ENCODE results near the gene INHBB.

Gene INHBB

DNA sequence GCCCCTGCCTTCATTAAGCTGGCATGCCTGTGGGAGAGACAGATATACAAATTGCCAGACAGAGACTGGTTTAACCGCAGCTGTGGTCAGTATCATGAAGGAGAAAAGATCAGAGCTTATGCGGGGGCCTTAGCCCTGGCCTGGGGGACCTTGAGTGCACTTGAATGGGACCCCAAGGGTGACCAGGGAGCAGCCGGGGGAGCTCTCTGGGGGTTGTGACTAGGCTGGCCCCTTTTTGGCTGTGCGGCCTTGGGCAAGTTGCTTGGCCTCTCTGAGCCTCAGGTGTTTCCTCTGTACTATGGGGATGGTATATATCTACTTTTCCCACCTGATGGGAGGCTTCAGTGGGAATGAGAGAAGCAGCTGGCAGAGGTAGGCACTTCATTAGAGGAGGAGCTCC is 35.7 kb downstream of the INHBB start:
- POLR2A ChIA-PET: no interaction called here
- DNase-seq (ENCODE audit: extremely low spot score): no peak
- CTCF ChIA-PET: no interaction called here

DNA sequence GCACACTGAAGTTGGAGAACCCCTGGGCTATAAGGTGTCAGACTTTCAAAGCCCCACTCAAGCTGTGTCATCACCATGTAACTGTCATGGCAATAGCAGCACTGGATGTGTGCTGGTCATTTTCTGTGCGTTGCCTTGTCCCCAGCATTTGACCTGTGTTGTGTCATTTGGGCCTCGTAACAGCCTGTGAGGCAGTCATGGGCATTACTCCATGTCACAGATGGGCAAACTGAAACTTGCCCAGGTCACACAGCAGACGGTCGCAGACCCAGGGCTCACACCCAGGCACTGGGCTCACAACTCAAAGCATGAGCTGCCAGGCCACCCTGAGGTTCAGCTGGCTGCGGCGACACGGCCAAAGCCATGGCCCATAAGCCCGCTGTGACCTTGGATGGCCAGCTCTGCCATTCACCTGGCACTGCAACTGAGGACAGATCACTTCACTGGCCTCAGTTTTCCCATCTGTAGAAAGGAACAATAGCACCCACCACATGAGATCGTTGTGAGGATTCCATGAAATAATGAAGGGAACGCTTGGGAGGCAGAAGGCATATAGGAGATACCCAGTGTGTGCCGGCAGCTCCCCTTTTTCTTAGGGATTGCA is 36.7 kb downstream of the INHBB start:
- no peak for TF ChIP-seq TARDBP (IDR thresholded peaks at IDR 0.05)
- DNase-seq (ENCODE audit: extremely low spot score): no peak
- ChIA-PET CTCF (no interaction called here), POLR2A (no interaction called here)

More for the DNA sequence above, 35.7 kb downstream of the INHBB start:
- no peak for TF ChIP-seq FOXA1 (IDR thresholded peaks at IDR 0.05)
- TF ChIP-seq SUZ12 (IDR thresholded peaks at IDR 0.05): no peak
- TF ChIP-seq TARDBP (IDR thresholded peaks at IDR 0.05): no peak
- TF ChIP-seq CTBP1 (IDR thresholded peaks at IDR 0.05; ENCODE audit: borderline replicate concordance): no peak
- TF ChIP-seq, protein P1, sequence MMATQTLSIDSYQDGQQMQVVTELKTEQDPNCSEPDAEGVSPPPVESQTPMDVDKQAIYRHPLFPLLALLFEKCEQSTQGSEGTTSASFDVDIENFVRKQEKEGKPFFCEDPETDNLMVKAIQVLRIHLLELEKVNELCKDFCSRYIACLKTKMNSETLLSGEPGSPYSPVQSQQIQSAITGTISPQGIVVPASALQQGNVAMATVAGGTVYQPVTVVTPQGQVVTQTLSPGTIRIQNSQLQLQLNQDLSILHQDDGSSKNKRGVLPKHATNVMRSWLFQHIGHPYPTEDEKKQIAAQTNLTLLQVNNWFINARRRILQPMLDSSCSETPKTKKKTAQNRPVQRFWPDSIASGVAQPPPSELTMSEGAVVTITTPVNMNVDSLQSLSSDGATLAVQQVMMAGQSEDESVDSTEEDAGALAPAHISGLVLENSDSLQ (IDR thresholded peaks at IDR 0.05): no peak
- TF ChIP-seq ELF4 (IDR thresholded peaks at IDR 0.05): no peak
- TF ChIP-seq ARNT (IDR thresholded peaks at IDR 0.05): no peak
- TF ChIP-seq FOXK2 (IDR thresholded peaks at IDR 0.05): no peak
- TF ChIP-seq BHLHE40 (IDR thresholded peaks at IDR 0.05; ENCODE audit: borderline replicate concordance): no peak
- no peak for TF ChIP-seq SP1 (IDR thresholded peaks at IDR 0.05)
- TF ChIP-seq L3MBTL2 (conservative IDR thresholded peaks at IDR 0.05): no peak
- TF ChIP-seq LEF1 (IDR thresholded peaks at IDR 0.05; ENCODE audit: borderline replicate concordance): no peak
- no peak for TF ChIP-seq ZNF384 (IDR thresholded peaks at IDR 0.05)
- TF ChIP-seq NFRKB (IDR thresholded peaks at IDR 0.05): no peak
- no peak for TF ChIP-seq HDGF (IDR thresholded peaks at IDR 0.05; ENCODE audit: borderline replicate concordance)

- no peak for TF ChIP-seq CTBP1 (IDR thresholded peaks at IDR 0.05; ENCODE audit: borderline replicate concordance)
- TF ChIP-seq SP1 (IDR thresholded peaks at IDR 0.05): no peak
- TF ChIP-seq L3MBTL2 (conservative IDR thresholded peaks at IDR 0.05): no peak
- no peak for TF ChIP-seq BHLHE40 (IDR thresholded peaks at IDR 0.05; ENCODE audit: borderline replicate concordance)
- TF ChIP-seq FOXA1 (IDR thresholded peaks at IDR 0.05): no peak
- no peak for TF ChIP-seq TARDBP (IDR thresholded peaks at IDR 0.05)
- no peak for TF ChIP-seq SUZ12 (IDR thresholded peaks at IDR 0.05)
- TF ChIP-seq, protein P1 (IDR thresholded peaks at IDR 0.05): no peak
- TF ChIP-seq LEF1 (IDR thresholded peaks at IDR 0.05; ENCODE audit: borderline replicate concordance): no peak
- TF ChIP-seq FOXM1 (IDR thresholded peaks at IDR 0.05; ENCODE audit: borderline replicate concordance): no peak
- TF ChIP-seq ELF4 (IDR thresholded peaks at IDR 0.05): no peak
- no peak for TF ChIP-seq HDGF (IDR thresholded peaks at IDR 0.05; ENCODE audit: borderline replicate concordance)
- no peak for TF ChIP-seq NFRKB (IDR thresholded peaks at IDR 0.05)
- TF ChIP-seq ZNF384 (IDR thresholded peaks at IDR 0.05): no peak
- TF ChIP-seq ARNT (IDR thresholded peaks at IDR 0.05): no peak
- CTCF ChIA-PET: no interaction called here
- POLR2A ChIA-PET: no interaction called here
- DNase-seq (ENCODE audit: extremely low spot score): no peak
These were observed 37.3 kb downstream of the INHBB start for GRCh38 chr2:120383191-120383590.

DNA sequence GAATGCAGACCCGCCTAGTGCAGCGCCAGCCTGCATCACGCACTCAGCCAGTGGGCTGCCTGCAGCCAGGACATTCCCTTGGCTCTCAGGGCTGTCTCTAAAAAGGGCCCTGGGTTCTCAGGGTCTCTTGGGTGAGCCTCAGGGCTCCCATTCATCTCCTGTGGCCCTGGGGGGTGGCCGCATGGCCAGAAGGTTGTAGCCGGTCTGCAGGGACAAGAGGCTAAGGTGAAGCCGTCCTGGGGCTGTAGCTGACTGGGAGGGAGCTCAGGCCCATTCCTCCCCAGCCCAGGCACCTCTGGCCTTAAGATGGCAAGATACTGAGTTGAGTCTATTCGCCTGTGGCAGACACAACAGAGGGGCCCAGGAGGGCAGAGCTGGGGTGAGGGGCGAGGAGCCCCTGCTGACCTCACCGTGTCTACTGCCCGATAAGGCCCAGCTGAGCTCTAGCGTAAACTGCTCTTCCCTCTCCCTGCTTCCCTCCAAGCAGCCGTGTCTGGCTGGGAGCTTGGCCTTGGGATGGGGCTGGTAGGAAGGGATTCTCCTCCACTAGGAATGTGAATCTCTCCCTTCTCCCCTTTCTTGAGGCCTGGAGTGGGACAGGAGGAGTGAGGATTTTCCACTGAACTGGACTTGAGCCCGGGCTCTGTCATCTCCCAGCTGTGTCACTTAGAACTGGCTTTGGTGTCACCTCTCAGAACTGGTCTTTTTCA is 37.9 kb downstream of the INHBB start:
- POLR2A ChIA-PET: no interaction called here
- CTCF ChIA-PET: no interaction called here
- no peak for TF ChIP-seq LEF1 (IDR thresholded peaks at IDR 0.05; ENCODE audit: borderline replicate concordance)
- no peak for TF ChIP-seq BHLHE40 (IDR thresholded peaks at IDR 0.05; ENCODE audit: borderline replicate concordance)
- TF ChIP-seq L3MBTL2 (conservative IDR thresholded peaks at IDR 0.05): no peak
- DNase-seq (ENCODE audit: extremely low spot score): no peak

DNA sequence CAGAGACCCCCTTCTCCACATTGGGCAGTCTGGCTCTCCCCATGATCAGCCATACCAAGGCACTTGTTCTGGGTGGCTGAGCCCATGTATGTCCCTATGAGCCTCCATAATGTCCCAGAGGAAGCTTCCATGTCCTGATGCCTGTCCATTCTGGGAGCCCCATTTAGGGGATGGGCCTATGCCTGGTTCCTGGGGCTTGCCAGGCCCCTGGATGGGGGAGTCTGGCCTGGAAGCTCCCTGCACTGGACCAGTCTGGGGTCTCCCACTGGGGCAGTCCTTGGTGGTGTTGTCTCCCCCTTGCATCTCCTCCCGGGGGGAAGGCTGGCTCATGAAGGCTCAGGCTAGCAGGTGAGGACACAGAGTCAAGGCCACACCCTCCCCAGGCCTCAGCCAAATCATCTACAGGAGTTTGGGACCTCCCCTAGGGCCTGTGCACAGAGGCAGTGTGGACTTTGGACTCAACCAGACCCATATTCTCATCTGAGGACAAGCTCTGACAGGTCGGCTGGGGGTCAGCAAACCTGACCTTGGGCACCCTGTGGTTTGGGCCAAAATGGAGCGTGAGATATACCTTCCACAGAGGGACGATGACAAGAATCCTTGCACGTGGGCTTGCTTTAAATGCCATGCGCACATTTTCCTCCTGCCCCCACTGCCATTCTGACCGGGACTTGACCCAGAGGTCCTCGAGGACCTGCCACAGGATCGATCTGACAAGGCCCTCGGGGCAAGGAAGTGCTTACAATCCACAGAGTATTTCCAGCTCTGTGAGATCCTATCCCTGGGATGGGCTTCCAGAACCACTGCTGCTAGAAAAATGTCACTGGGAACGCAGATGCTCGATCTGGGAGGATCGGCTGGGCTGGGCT is 38.8 kb downstream of the INHBB start:
- ChIA-PET CTCF (no interaction called here), POLR2A (no interaction called here)
- no peak for TF ChIP-seq LEF1 (IDR thresholded peaks at IDR 0.05; ENCODE audit: borderline replicate concordance)
- TF ChIP-seq SP1 (IDR thresholded peaks at IDR 0.05): no peak
- no peak for TF ChIP-seq NFRKB (IDR thresholded peaks at IDR 0.05)
- TF ChIP-seq FOXM1 (IDR thresholded peaks at IDR 0.05; ENCODE audit: borderline replicate concordance): no peak
- no peak for TF ChIP-seq FOXK2 (IDR thresholded peaks at IDR 0.05)
- no peak for TF ChIP-seq HDGF (IDR thresholded peaks at IDR 0.05; ENCODE audit: borderline replicate concordance)
- no peak for TF ChIP-seq BHLHE40 (IDR thresholded peaks at IDR 0.05; ENCODE audit: borderline replicate concordance)
- TF ChIP-seq FOXA1 (IDR thresholded peaks at IDR 0.05): no peak
- no peak for TF ChIP-seq ELF4 (IDR thresholded peaks at IDR 0.05)
- TF ChIP-seq, protein P1 (IDR thresholded peaks at IDR 0.05): no peak
- TF ChIP-seq TARDBP (IDR thresholded peaks at IDR 0.05): no peak
- TF ChIP-seq ZNF384 (IDR thresholded peaks at IDR 0.05): no peak
- no peak for TF ChIP-seq SUZ12 (IDR thresholded peaks at IDR 0.05)
- no peak for TF ChIP-seq L3MBTL2 (conservative IDR thresholded peaks at IDR 0.05)
- TF ChIP-seq CTBP1 (IDR thresholded peaks at IDR 0.05; ENCODE audit: borderline replicate concordance): no peak
- TF ChIP-seq ARNT (IDR thresholded peaks at IDR 0.05): no peak
- no peak for DNase-seq (ENCODE audit: extremely low spot score)
